GM18873 (cell line): ENCODE results near the gene PQBP1.
A peak's percentile ranks its signal among the peaks of the same experiment; 100 is the strongest.
"Not testable (repeated sequence)": the region's sequence is repeated elsewhere in the genome, so short reads cannot be mapped to it uniquely, and the experiment has no call there.

Experiments used
- ATAC-seq: cut with Tn5 transposase; IDR thresholded peaks from one replicate; pipeline ENCODE4 v1.9.1; 2021; ENCODE audit warnings: mild to moderate bottlenecking, moderate library complexity, moderate number of reproducible peaks; ENCODE audit not compliant: unreplicated experiment, low FRiP score

The PQBP1 gene, protein sequence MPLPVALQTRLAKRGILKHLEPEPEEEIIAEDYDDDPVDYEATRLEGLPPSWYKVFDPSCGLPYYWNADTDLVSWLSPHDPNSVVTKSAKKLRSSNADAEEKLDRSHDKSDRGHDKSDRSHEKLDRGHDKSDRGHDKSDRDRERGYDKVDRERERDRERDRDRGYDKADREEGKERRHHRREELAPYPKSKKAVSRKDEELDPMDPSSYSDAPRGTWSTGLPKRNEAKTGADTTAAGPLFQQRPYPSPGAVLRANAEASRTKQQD

DNA sequence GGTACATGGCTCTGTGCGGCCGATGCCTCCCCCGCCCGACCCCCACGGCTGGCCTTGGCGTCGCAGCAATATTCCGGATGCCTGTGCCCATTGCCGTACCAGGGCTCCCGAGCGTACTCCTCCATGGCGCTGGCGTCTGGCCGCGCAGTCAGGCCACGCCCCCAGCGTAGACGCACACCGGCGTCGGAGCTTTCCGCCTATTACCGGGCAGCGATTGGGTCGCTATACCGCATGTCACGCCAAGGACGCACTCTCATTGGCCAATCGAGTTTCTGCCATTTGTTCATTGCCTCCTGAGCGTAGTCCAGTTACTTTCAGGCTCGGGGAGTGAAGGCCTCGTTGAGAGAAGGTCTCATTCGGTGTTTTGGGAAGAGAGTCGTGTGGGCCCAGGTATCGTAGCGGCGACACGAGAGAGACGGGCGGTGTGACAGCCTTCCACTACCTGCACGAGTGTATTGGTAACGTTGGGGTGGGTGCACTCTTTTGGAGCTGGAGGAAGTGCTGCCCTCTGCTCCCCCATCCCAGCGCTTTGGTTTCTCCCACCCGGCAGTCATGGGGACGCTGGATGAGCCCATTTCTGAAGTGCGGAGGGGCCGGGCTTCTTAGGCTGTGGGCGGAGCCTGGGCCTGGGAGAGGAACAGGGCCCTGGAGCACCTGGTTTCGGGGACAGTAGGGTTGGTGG lies at the start of gene PQBP1, which contains the start of gene TIMM17B:
TSS of gene PQBP1 (plus strand) at position 306 of the 682 bp plus-strand sequence. CDS start 580 bp downstream, outside the sequence.
TSS of gene TIMM17B (minus strand) at position 144 of the 682 bp plus-strand sequence. CDS start at position 125, 19 bp downstream.
- ATAC-seq = peak; percentile 86

- ATAC-seq = no peak
These were observed 48.9 kb upstream of the PQBP1 start for GRCh38 chrX:48848847-48849246.

DNA sequence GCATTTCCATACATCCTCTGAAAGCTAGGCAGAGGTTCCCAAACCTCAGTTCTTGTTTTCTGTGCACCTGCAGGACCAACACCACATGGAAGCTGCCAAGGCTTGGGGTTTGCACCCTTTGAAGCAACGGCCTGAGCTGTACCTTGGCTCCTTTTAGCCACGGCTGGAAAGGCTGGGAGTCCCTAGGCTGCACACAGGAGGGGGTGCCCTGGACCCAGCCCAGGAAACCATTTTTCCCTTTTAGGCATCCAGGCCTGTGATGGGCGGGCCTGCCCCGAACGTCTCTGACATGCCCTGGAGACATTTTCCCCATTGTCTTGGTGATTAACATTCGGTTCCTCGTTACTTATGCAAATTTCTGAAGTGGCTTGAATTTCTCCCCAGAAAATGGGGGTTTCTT lies 44.9 kb upstream of the PQBP1 start:
- ATAC-seq = no peak

- not testable (repeated sequence) for ATAC-seq
These were observed 44.2 kb upstream of the PQBP1 start for GRCh38 chrX:48853494-48853893.

DNA sequence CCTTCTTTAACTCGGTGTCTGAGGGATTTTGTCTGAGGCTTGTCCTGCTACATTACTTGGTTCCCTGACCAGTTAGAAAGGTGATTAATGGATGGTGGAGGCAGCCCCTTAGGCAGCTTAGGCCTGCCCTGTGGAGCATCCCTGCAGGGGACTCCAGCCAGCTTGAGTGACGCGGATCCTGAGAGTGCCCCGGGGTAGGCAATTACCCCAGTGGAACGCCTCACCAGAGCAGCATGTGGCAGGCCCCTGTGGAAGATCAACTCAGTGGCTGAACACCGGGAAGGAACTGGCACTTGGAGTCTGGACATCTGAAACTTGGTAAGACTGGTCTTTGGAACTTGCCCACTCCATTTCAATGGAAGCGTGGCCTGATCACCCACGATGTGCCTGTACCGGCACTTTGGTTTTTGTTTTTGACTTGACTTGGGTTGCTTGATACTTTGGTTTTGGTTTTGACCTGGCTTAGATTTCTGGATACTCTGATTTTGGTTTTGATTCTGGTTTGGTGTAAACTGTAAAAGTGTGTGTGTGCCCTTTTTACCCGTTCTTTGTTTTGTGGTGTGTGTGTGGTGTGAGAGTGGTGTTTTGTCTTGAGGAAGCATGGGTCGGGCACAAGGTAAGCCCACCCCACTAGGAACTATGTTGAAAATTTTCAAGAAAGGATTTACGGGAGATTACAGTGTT lies 43.5 kb upstream of the PQBP1 start:
- ATAC-seq = not testable (repeated sequence)

- no peak for ATAC-seq
These were observed 42.8 kb upstream of the PQBP1 start for GRCh38 chrX:48854898-48855297.

DNA sequence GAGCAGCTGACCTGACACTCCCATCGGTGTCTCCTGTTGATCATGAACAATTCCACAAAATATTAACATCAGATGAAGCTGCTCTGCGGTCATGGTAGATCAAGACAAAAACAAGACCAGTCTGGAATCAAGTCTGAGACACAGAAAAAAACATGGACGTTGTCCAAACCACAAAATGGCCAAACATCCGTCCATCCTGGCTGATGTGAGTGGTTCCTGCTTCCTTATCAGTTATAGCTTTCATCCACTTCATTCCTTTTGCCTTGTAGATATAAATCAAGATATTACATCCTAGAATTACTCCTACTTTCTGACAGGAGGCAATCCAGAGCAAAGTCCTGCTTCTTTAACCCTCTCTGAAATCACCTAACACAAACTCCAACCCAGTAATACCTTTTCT lies 33.5 kb upstream of the PQBP1 start:
- no peak for ATAC-seq

DNA sequence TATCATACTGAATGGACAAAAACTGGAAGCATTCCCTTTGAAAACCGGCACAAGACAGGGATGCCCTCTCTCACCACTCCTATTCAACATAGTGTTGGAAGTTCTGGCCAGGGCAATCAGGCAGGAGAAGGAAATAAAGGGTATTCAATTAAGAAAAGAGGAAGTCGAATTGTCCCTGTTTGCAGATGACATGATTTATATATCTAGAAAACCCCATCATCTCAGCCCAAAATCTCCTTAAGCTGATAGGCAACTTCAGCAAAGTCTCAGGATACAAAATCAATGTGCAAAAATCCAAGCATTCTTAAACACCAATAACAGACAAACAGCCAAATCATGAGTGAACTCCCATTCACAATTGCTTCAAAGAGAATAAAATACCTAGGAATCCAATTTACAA lies 25.7 kb upstream of the PQBP1 start:
- ATAC-seq = not testable (repeated sequence)

- ATAC-seq = not testable (repeated sequence)
These were observed 20.8 kb upstream of the PQBP1 start for GRCh38 chrX:48876944-48877343.

GRCh38 chrX:48883729-48884128 lies 14.0 kb upstream of the PQBP1 start:
- ATAC-seq = no peak

- not testable (repeated sequence) for ATAC-seq
These were observed 11.1 kb upstream of the PQBP1 start for GRCh38 chrX:48886586-48886985.

GRCh38 chrX:48890296-48890925 lies 7.3 kb upstream of the PQBP1 start:
- no peak for ATAC-seq

- ATAC-seq = peak; percentile 11
These were observed 6.8 kb upstream of the PQBP1 start for GRCh38 chrX:48890934-48891401.

DNA sequence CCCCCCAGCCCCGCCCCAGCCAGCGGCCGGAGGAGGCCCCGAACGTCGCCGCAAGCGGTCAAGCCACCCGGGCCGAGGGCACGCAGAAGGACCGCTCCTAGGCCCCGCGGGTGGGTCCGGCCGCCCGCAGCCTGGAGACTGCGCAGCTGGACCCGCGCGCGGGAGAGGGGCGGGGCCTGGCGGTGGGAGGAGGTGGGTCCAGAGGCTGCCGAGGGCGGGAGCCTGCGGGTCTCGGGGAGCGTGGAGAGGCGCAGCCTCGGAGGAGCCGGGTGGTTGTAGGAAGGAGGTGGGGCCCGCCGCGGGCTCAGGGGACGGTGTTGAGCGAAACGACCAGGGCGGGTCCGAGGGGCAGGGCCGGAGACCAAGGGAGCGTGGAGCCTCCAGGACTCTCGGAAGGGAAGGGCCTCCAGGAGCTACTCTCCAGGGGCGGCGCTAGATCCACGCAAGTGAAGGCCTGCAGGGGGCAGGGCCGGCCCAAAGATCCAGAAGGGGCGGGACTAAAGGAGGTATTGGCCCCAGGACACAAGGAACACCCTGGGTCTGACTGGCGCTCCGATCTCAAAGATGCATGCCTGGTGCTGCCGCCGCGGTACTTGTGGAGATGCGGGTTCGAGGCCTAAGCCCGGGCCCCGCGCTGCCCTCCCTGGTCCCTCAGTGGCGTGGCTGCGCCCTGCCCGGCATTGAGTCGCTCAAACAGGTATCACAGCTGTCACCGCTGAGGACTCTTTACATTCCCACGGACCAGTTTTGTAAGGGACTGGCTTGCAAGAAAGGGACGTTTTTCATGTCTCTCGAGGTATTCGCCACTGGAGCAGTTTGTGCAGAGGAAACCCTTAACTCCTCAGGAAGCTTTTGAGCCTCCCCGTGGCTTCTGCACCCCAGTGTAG lies 6.1 kb upstream of the PQBP1 start:
- ATAC-seq = peak; percentile 57

DNA sequence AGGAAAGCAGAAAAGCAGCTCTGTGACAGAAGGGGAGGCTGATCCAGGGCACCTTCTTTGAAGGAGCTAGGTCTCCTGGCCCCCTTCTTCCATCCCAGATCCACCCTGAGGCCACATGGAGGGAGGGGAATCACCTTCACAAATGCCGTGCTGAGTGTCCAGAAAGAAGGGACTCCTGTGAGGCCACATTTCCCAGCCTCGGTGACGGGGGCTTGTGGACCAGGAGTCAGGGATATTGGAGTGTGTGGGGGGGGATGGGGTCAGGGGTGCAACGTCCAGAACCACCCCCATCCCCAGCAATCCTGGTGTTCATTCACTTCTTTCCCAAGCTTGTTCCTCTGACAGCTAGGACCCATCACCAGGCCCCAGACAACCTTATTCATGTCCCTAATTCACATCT lies 4.8 kb upstream of the PQBP1 start:
- no peak for ATAC-seq

- no peak for ATAC-seq
These were observed 4.0 kb upstream of the PQBP1 start for GRCh38 chrX:48893556-48894348.

- ATAC-seq = no peak
These were observed 2.8 kb upstream of the PQBP1 start for GRCh38 chrX:48894891-48895290.

- no peak for ATAC-seq
These were observed 1.1 kb upstream of the PQBP1 start for GRCh38 chrX:48896611-48897011.

GRCh38 chrX:48897157-48897624 lies 539 bp upstream of the PQBP1 start:
- ATAC-seq = no peak
